Astrocyte (in vitro differentiated cells and primary cell): ENCODE results near the gene ANKS6. TPM values are rescaled to one million over a fixed set of nuclear protein-coding genes. Genes with fewer than 3 reads are reported as not detected.

ENCODE experiments used
- DNase-seq: peaks from one replicate; pipeline ENCODE4 v3.0.0-alpha.2; 2010; ENCODE audit warnings: low read depth
- FAIRE-seq: peaks from 2 replicates; lab custom pipeline; 2011; peaks lifted over from hg19 to GRCh38; lab: Jason Lieb, UNC
- H2AFZ ChIP-seq: 2 replicates; pipeline ENCODE4 v1.6.0; 2012; ENCODE audit warnings: low read depth, low read length, inconsistent platforms
- H3K27ac ChIP-seq: 2 replicates; pipeline ENCODE4 v1.5.1; 2011; ENCODE audit warnings: low read depth, low read length, inconsistent platforms
- H3K27me3 ChIP-seq: 2 replicates; pipeline ENCODE4 v1.6.0; 2011; ENCODE audit warnings: low read length, inconsistent platforms; ENCODE audit not compliant: insufficient read depth
- H3K36me3 ChIP-seq: 2 replicates; pipeline ENCODE4 v1.5.1; 2011; ENCODE audit warnings: low read length, inconsistent platforms; ENCODE audit not compliant: insufficient read depth
- H3K4me1 ChIP-seq: 2 replicates; pipeline ENCODE4 v1.5.1; 2011; ENCODE audit warnings: low read length, inconsistent platforms; ENCODE audit not compliant: insufficient read depth
- H3K4me2 ChIP-seq: 2 replicates; pipeline ENCODE4 v1.6.0; 2012; ENCODE audit warnings: low read length, inconsistent platforms
- H3K4me3 ChIP-seq: 2 replicates; pipeline ENCODE4 v1.5.1; 2011; ENCODE audit warnings: low read depth, mild to moderate bottlenecking, low read length, inconsistent platforms; ENCODE audit not compliant: insufficient read depth
- H3K79me2 ChIP-seq: 2 replicates; pipeline ENCODE4 v1.6.0; 2012; ENCODE audit warnings: mild to moderate bottlenecking, low read length, inconsistent platforms; ENCODE audit not compliant: insufficient read depth
- H3K9ac ChIP-seq: 2 replicates; pipeline ENCODE4 v1.6.0; 2012; ENCODE audit warnings: mild to moderate bottlenecking, low read length, inconsistent platforms
- H3K9me3 ChIP-seq: 2 replicates; pipeline ENCODE4 v1.5.1; 2012; ENCODE audit warnings: low read depth, mild to moderate bottlenecking, low read length, inconsistent platforms; ENCODE audit not compliant: insufficient read depth
- H4K20me1 ChIP-seq: 2 replicates; pipeline ENCODE4 v1.6.0; 2012; ENCODE audit warnings: low read length, inconsistent platforms; ENCODE audit not compliant: insufficient read depth
- H3K27ac Mint-ChIP-seq: one replicate; pipeline ENCODE4 v1.8.0; 2021; ENCODE audit warnings: mild to moderate bottlenecking, mixed read lengths; ENCODE audit not compliant: unreplicated experiment
- H3K27me3 Mint-ChIP-seq: one replicate; pipeline ENCODE4 v1.8.0; 2021; ENCODE audit warnings: low read depth, mixed read lengths; ENCODE audit not compliant: unreplicated experiment
- H3K36me3 Mint-ChIP-seq: one replicate; pipeline ENCODE4 v1.8.0; 2021; ENCODE audit warnings: low read depth, mixed read lengths; ENCODE audit not compliant: unreplicated experiment
- H3K4me1 Mint-ChIP-seq: one replicate; pipeline ENCODE4 v1.8.0; 2021; ENCODE audit warnings: low read depth, mixed read lengths; ENCODE audit not compliant: unreplicated experiment
- H3K4me3 Mint-ChIP-seq: one replicate; pipeline ENCODE4 v1.8.0; 2021; ENCODE audit warnings: mild to moderate bottlenecking, moderate library complexity, mixed read lengths; ENCODE audit not compliant: unreplicated experiment
- H3K9me3 Mint-ChIP-seq: one replicate; pipeline ENCODE4 v1.8.0; 2021; ENCODE audit warnings: mild to moderate bottlenecking, mixed read lengths; ENCODE audit not compliant: unreplicated experiment
- EZH2 ChIP-seq: IDR thresholded peaks from 2 replicates; pipeline ENCODE4 v1.6.1; 2012; ENCODE audit warnings: mild to moderate bottlenecking, low read length, inconsistent platforms; ENCODE audit not compliant: insufficient read depth
- total RNA-seq: library from RNA; stranded (reverse); gene quantifications from 2 replicates; pipeline ENCODE4 v1.2.1, GENCODE V29; 2021
- TF ChIP-seq, protein P1 (sequence below): IDR thresholded peaks from 2 replicates; pipeline ENCODE4 v1.5.1; 2011; ENCODE audit warnings: low read depth, mild to moderate bottlenecking, inconsistent platforms, low read length, moderate library complexity; ENCODE audit not compliant: insufficient read depth

Gene ANKS6
- total RNA-seq, 1 donor from 2014 or later = 16.7 TPM

DNA sequence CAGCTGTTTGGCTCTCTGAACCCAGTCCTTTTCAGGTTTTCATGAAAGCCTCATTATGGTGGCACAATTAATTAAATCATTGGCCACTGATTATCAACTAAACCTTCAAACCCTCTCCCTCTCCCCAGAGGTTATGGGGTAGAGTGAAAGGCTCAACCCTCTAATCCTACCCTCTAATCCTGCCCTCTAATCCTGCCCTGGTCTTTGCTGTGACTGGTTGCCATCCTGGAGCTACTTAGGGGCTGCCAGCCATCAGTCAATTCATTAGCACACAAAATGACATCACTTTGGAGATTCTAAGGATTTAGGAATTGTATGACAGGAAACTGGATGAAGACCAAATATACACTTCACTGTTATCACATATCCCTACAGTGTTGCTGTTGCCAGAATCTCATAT is 36.1 kb downstream of the ANKS6 start:
- H3K27me3 ChIP-seq = no peaks in the 10 kb centered on the region

DNA sequence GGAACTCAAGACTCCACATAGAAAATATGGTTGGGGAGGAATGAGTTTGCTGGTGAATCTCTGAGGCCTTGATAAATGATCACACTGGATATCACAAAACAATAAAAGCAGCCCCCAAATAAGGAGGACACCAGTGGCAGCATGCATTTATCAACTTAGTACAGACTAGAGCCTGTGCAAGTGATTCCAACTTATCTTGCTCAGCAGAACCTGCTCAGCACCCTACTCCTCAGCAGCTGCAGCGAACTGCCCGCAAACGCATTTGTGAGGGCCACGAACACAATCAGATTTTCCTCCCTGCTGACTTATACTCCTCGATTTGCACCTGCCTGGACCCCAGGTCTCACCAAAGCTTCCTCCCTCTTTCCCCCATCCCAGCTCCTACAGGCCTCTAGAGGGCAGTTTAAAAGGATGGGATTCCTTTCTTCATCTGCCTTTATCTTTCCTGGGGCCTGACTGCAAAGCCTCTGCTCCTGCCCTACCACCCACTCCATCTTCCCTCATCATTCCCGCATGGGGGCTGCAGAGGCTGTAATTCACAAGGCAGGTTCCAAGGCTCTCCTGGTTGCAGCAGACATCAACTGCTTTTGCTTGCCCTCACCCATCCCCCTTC is 41.2 kb downstream of the ANKS6 start:
- Mint-ChIP-seq H3K27me3 (no peaks in the 10 kb centered on the region), H3K9me3 (peaks cover 12% of the 10 kb centered on the region), H3K36me3 (peaks cover 33% of the 10 kb centered on the region), H3K4me3 (no peak overlapping the region), H3K4me1 (no peaks in the 10 kb centered on the region), H3K27ac (no peak overlapping the region)
- no peak overlapping the region for H3K4me2 ChIP-seq
- H3K79me2 ChIP-seq = no peaks in the 10 kb centered on the region
- TF ChIP-seq, protein P1, sequence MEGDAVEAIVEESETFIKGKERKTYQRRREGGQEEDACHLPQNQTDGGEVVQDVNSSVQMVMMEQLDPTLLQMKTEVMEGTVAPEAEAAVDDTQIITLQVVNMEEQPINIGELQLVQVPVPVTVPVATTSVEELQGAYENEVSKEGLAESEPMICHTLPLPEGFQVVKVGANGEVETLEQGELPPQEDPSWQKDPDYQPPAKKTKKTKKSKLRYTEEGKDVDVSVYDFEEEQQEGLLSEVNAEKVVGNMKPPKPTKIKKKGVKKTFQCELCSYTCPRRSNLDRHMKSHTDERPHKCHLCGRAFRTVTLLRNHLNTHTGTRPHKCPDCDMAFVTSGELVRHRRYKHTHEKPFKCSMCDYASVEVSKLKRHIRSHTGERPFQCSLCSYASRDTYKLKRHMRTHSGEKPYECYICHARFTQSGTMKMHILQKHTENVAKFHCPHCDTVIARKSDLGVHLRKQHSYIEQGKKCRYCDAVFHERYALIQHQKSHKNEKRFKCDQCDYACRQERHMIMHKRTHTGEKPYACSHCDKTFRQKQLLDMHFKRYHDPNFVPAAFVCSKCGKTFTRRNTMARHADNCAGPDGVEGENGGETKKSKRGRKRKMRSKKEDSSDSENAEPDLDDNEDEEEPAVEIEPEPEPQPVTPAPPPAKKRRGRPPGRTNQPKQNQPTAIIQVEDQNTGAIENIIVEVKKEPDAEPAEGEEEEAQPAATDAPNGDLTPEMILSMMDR = no peak
- TF ChIP-seq EZH2 = no peak
- peaks cover 4% of the 10 kb centered on the region for H3K36me3 ChIP-seq
- H2AFZ ChIP-seq = no peak overlapping the region
- H3K27ac ChIP-seq = no peak overlapping the region
- FAIRE-seq = no peak
- no peak overlapping the region for H3K9ac ChIP-seq
- H4K20me1 ChIP-seq = no peaks in the 10 kb centered on the region
- no peak for DNase-seq
- H3K9me3 ChIP-seq = no peaks in the 10 kb centered on the region
- H3K27me3 ChIP-seq = no peaks in the 10 kb centered on the region
- H3K4me1 ChIP-seq = no peaks in the 10 kb centered on the region
- no peak overlapping the region for H3K4me3 ChIP-seq

More for the DNA sequence above, 36.1 kb downstream of the ANKS6 start:
- Histone ChIP-seq H3K79me2 (no peaks in the 10 kb centered on the region), H3K9ac (no peak overlapping the region), H3K27ac (no peak overlapping the region), H2AFZ (no peak overlapping the region), H4K20me1 (no peaks in the 10 kb centered on the region), H3K4me2 (no peak overlapping the region), H3K4me1 (no peaks in the 10 kb centered on the region), H3K36me3 (no peaks in the 10 kb centered on the region), H3K9me3 (no peaks in the 10 kb centered on the region), H3K4me3 (no peak overlapping the region)
- peaks cover 23% of the 10 kb centered on the region for H3K36me3 Mint-ChIP-seq
- FAIRE-seq (no peak), DNase-seq (no peak)
- H3K4me3 Mint-ChIP-seq = no peak overlapping the region
- no peaks in the 10 kb centered on the region for H3K27me3 Mint-ChIP-seq
- no peaks in the 10 kb centered on the region for H3K4me1 Mint-ChIP-seq
- TF ChIP-seq, protein P1 = no peak
- TF ChIP-seq EZH2 = no peak
- peaks cover 12% of the 10 kb centered on the region for H3K9me3 Mint-ChIP-seq
- no peak overlapping the region for H3K27ac Mint-ChIP-seq

DNA sequence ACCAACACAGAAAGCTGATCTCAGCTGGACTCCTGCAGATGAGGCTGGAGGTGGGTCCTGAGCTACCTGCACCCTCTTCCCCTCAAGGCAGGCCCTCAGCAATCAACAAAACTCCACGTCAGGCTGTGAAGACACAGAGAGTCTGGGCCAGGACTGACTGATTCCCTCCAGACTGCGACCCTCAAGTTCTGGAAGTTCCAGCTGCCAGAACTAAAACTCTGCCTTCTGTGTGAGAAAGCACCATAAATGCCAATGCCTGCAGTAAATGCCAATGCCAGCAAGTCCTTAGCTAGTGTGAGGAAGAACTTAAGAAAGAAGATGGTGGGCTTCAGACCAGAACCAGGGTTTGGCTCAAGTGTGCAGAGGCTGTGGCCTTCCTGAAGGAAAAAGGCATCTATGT is 45.1 kb downstream of the ANKS6 start:
- H3K27me3 ChIP-seq = no peaks in the 10 kb centered on the region
- no peak overlapping the region for H3K27ac ChIP-seq
- no peaks in the 10 kb centered on the region for H3K4me1 ChIP-seq
- no peak overlapping the region for H3K4me3 ChIP-seq
- DNase-seq (no peak), FAIRE-seq (no peak)
- TF ChIP-seq, protein P1 = no peak
- no peak for TF ChIP-seq EZH2
- Mint-ChIP-seq H3K27ac (no peak overlapping the region), H3K9me3 (peaks cover 8% of the 10 kb centered on the region), H3K36me3 (peaks cover 30% of the 10 kb centered on the region), H3K4me1 (no peaks in the 10 kb centered on the region), H3K27me3 (peaks cover 2% of the 10 kb centered on the region), H3K4me3 (no peak overlapping the region)
- H3K4me2 ChIP-seq = no peak overlapping the region
- no peak overlapping the region for H3K9ac ChIP-seq
- peaks cover 4% of the 10 kb centered on the region for H3K36me3 ChIP-seq
- no peaks in the 10 kb centered on the region for H3K9me3 ChIP-seq
- H3K79me2 ChIP-seq = no peaks in the 10 kb centered on the region
- H4K20me1 ChIP-seq = no peaks in the 10 kb centered on the region
- no peak overlapping the region for H2AFZ ChIP-seq
